Caki2 (cell line): ENCODE results near the gene TPCN2. TPM values are rescaled to one million over a fixed set of nuclear protein-coding genes. Genes with fewer than 3 reads are reported as not detected.

Experiments
- DNase-seq: peaks from one replicate; pipeline ENCODE4 v3.0.0-alpha.2; 2015; ENCODE audit warnings: low read depth
- in situ Hi-C: cut with HindIII; loops from 2 replicates; pipeline ENCODE4 v1.10.0; 2016; ENCODE audit warnings: low sequenced_read_pairs, low pct_unique_long_range_greater_than_20kb, mixed read lengths
- total RNA-seq: library from RNA; depleted of rRNA; stranded (reverse); fragments of >200 nt; shearing (Covaris generic); gene quantifications from 2 replicates; pipeline ENCODE4 v1.2.3, GENCODE V29; 2014; ENCODE audit warnings: low replicate concordance

TPCN2 gene
- total RNA-seq, 1 experiment from 2014 or later: 4.2 TPM

DNA sequence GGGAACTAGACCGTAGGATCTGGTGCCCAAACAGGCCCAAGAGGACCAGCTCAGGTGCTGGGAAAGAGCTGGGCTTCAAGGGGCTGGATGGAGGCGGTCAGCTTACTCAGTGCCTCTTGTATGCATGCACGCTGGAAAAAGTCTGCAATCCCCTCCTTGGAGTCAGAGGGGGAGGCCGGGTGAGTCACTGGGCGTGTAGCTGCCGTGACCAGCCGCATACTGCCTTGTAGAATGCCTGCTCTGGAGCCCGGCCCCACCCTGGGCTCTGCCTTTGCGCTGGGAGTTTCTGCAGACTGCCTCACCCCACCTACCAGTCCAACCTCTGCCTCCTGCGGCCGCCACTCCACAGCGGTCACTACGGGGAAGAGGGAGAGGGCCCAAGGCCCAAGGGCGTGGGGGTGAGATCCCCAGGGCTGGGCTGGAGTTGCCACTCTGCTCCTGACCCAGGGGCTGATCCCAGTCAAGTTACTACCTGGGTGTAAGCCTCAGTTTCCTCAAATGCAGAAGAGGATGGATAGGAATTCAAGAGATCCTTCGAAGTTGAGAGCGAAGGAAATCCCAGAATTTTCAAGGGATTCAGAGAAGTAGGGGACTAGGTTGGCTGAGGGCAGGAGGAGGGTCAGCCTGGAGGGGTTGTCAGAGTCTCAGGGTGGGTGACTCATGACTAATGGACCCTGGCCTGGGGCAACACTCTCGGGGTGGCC lies 39.8 kb upstream of the TPCN2 start:
- in situ Hi-C loops: no loop called here

DNA sequence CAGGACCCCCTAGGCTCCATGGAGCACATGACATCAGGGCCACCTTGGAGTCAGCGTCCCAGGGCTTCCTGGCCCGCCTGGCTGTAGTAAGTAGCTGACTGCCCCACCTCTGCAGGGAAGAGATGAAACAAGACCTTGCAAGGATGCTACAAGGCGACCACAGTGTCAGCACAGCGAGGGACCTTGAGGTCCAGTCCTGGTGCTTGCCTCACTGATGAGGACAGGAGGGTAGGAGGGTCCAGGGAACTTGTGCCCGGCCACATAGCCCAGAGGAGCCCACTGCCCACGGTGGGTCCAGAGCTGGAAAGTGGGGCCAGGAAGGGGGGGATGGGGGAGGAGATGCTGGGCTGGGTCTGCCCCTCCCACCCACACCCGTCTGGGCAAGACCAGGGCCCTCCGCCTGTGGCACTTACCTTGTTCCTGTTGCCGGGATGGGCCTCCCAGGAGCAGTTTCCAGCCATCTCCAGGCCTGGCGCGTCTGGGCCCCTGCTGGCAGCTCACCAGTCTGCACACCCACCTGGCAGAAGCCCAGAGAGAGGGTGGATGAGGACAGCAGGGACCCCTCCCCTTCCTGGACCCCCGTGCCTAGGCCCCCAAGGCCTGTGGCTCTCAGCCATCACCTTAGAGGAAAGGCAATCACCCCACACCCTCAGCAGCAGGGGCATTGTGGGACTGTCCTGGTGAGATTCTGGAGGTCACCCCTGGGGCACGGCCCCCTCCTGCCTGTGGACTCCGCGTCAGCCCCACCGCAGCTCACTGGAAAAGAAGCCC lies 39.1 kb upstream of the TPCN2 start:
- in situ Hi-C loops: no loop called here

More for the DNA sequence above, 39.8 kb upstream of the TPCN2 start:
- peak; percentile 91 for DNase-seq

DNA sequence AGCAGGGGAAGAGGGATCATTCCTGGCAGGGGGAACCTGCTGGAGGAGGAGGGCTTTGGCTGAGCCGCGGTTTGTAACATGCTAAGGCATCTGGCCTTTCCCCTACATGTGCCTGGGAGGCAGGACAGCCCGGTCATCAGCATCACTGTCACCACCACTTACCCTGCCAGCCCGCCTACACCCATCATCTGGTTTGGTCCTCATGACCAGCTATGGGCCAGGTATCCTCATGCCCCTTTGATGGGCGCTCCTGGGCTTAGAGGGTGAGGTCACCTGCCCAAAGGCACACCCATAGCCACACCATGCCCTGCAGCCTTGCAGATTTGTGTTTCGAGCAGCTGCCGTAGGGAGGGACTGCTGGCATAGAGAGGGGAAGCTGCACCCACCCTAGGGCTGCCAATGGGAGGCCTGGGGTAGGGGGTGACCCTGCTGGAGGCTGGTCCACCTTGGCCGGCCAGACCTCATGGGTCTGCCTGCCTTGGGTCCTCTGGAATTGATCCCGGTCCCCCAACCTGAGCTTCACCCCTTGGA lies 38.3 kb upstream of the TPCN2 start:
- peak; percentile 15 for DNase-seq
- in situ Hi-C loops: no loop called here

More for the DNA sequence above, 39.1 kb upstream of the TPCN2 start:
- DNase-seq: no peak

DNA sequence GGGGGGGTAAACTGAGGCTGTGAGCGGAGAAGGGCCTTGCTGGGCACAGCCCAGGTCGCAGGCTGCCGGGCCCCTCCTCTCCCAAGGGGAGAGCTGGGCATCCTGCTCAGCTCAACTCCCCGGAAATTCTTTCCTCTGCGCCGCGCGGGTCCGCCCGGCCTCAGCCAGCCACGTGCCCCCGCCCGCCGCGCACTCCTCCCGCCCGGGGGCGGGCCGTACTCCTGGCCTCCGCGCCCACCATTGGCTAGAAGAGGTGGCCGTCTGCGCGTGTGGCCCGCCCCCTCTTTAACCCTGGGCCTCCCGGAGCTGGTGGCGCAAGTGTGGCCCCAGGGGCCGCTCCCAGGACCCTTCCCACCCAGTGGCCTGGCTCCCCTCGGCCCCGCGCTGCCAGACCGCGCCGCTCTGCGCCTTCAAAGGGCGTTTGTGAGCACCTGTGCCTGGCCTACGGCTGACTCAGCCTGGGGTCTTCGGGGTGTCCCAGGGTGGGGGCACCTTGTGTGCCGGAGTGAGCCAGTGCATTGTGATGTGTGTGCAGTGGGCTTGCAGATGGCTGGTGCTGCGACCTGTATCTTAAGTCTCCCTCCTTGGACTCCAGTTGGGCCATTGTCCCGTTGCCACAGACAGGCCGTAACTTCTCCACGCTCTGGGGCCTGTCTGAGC lies 37.6 kb upstream of the TPCN2 start:
- in situ Hi-C loops: no loop called here
- peak; percentile 10 for DNase-seq

DNA sequence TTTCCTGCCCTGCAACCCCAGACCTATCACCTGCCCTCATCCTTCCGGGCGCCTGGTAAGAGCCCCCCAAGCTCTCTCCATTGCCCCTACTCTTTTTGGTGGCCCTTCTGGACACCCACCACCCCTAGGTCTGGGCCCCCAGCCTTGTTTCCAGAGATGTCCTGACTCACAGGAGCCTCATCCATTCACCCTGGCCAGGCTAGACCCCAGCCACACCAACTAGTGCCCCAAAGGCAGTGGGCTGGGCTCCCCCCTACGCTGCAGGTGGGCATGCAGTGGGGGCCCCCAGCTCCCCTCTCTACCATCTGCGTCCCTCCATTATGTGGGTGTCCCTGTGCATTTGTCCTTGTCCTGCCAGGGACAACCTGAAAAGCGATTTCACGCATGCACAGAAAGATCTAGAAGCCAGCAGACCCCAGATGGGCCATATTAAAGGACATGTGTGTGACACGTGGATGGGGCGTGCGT lies 37.1 kb upstream of the TPCN2 start:
- DNase-seq: no peak
- in situ Hi-C loops: no loop called here

DNA sequence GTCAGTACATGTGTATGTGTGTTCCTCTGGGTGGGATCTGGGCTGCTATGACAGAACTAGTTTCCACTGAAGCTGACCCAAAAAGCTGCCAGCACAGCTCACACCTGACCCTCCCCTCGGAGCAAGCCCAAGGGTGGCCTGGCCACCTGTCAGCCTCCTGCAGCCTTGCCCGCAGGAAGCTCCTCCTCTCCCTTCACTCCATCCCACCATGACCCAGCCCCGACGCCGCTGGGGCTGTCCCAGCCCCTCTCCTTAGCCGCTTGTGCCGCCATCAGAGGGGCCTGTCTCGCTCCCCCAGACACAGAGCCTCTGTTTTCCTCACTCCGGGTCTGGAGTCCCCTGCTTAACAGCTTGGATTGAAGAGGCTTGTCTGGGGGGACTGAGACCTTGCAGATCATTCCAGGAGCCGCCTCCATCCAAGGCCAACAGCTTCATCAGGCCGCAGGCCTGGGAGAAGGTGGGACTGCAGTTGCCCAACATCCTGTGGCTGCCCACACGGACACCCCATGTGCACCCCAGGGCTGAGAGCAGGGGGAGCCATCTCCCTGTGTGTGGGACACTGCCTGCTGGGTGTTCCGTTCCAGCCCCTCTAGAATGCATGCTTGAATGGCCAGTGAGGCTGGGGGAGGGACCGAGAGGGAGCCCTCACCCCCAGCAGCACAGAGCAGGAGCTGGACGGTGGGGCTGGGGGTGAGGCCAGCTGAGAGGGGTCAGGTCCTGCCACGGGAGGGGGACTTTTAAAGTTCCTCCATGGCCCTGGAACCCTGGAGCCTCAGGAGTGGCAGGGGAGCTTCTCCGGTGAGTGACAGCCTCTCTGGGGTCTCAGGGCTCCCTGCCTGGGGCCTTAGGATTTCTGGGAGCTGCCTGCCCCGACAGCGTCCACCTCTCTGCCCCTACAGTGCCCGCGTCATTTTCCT lies 36.4 kb upstream of the TPCN2 start:
- in situ Hi-C loops: no loop called here
- no peak for DNase-seq

DNA sequence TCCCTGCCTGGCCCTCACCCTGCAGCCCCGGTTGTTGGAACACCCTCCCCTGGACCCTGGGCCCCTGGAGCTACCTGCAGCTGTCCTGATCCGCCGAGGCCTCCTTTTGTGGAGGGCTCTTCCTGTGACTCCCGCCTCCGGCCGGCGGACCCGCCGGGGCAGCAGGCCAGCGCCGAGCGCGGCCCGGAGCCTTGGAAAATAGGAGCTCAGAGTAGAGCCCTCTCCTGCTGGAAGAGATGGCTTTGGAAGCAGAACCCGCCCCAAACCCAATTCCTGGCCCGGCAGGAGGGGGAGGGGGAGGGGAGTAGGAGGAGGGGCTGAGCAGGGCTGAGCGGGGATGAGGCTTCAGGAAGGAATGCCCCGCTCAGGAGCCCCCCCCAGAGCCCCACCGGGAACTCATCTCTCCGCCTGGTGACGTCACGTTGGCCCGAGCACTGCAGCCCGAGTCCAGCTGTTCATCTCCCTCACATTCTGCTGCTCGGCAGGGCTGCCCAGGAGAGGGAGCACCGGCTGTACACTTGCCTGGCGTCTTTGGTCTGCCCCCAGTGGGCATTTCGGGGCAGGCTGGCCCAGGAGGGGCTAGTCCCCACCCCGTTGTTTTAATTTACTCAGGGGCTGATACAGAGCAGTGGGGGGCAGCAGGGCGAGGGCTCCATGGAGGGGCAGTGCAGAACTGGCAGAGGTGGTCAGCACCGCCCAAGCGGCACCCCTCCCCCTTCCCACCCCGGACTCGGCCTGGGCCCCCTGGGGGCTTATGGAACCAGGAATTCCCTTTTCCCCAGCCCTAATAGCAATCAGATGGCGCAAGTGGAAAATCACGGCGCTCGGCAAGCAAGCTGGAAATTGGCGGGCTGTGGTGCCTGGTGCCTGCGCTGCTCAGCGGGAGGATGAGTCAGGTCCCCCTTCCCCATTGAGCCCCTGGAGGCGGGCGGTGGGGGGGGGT lies 35.5 kb upstream of the TPCN2 start, which contains the start of gene MRGPRF:
TSS of gene MRGPRF (minus strand) at position 238 of the 943 bp plus-strand sequence. CDS start 3,345 bp downstream, outside the sequence.
- in situ Hi-C loops: no loop called here
- DNase-seq: no peak

DNA sequence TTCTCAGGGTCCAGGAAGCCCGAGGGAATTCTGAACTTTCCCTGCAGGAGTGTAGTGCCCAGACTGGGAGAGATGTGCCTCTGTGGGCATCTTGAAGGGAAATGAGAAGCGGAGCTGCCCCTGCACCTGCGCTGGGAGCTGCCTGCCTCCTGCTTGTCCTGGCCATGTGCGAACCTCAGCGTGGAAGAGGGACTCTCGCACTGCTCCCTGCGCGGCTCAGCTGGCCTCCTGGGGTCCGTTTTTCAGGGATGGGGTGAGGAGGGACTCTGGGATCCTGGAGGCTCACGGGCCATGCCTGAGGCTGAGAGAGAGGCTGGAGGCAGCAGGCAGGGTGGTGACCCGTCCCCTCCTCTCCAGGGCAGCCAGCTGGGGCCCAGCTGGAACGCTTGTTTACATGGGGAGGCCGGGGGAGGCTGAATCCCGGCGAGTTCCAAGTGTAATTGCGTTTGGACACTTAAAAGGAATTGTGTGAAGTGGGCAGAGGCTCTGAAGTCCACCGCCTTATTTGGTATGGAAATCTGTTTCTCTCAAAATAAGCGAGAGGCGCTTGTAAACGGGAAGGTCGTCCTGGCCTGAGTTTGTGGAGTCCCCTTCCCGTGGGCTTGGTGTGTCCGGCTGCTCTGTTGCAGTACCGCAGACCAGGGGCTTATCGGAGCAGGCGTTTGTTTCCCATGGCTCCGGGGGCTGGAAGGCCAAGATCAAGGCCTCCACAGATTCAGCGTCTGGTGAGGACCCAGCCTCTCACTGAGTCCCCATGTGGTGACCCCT lies 34.5 kb upstream of the TPCN2 start:
- DNase-seq: no peak
- in situ Hi-C loops: no loop called here

DNA sequence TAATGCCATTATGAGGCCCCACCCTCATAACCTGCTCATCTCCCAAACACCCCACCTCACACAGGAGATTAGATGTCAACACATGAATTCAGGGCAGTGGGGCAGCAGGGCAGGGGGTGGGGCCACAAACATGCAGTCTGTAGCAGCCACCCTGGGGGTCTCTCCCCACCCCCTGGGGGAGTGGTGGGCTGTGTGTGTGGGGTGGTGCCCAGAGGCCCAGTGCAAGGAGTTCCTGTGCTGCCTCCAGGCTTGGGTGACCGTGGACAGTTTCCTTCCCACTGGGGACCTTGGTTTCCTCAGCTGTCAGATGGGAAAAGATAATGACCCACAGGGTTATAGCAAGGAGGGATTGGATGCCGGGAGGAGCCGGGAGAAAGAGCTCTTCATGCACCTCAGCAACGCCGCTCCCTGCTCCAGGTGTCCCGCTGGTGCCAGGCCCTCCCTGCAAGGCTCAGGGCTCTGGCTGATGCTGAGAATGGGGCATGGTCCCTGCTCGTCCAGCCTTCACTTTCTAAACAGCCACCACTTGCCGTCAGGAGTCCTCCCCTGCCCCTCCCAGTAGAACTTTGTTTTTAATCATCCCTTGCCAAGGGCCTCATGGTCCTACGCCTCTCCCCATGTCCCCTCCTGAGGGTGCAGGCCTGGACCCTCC lies 33.7 kb upstream of the TPCN2 start:
- in situ Hi-C loops: no loop called here
- DNase-seq: no peak

DNA sequence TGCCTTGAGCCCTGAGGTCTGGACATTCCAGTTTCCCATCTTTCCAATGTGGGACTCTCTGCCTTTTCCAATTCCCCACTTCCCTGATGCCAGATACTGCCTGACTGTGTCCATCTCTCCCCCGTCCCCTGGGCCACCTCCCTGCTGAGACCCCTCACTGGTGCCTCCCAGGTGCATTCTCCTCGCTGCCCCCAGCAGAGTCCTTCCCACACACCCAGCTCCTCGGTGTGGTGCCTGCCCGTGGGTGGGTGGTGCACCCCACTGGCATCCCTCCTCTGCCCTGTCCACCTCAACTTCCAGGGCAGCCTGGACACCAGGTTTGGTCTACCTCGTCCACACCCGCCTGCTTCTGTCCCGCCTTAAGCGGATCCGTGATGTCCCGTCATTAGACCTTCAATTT lies 30.8 kb upstream of the TPCN2 start:
- no peak for DNase-seq
- in situ Hi-C loops: no loop called here

DNA sequence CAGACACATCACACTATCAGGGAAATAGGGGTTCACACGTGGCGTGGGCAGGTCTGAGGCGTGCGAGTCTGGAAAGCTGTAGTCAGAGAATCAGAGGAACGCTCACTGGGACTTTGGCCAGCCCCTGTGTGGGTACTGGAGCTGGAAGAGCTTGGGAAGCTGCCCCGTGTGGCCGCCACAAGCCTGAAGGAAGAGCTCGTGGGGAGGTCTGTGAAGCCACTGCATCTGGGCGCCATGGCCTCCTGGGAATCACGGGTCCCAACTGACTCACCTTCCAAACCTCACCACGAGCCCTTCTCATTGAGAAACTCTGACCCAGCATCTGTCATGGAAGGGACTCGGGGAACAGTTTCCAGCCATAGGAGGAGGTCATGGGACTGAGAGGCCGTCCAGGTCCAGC lies 29.8 kb upstream of the TPCN2 start:
- DNase-seq: no peak
- in situ Hi-C loops: no loop called here

DNA sequence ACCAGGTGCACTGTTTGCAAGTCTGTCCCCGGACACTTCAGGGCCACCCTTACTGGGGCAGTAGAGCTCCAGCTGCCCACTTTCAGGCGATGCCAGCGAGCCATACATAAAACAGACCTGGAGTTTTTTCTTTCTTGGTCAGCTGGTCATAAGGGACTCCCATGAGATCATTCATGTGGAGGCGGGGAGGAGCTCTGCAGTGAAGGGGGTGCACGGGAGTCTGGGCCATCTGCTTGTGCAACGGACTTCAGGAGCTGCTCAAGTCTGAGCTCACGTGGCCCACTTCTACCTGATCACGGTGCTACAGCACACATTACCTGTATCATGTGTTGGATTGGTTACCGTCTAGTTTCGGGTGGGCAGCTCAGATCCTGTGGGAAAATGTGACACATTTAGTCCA lies 26.5 kb upstream of the TPCN2 start:
- in situ Hi-C loops: no loop called here
- DNase-seq: no peak

DNA sequence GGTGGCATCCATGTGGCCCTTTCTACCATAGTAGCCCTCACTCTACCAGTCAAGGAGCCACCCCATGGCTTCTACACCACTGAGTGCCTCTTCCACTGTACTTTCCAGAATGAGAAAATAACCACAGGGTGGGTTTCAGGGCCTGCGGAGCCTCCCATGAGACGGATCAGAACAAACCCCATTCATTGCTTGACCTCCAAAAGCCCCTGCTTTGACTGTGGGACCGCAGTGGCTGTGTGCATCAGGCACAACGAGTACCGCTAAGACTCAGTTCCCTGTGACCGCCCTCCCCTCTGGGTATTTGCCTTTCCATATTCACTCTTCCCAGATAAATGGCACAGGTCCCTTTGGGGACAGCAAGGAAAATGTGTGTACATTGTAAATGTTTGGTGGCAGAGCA lies 24.2 kb upstream of the TPCN2 start:
- in situ Hi-C loops: no loop called here
- no peak for DNase-seq

DNA sequence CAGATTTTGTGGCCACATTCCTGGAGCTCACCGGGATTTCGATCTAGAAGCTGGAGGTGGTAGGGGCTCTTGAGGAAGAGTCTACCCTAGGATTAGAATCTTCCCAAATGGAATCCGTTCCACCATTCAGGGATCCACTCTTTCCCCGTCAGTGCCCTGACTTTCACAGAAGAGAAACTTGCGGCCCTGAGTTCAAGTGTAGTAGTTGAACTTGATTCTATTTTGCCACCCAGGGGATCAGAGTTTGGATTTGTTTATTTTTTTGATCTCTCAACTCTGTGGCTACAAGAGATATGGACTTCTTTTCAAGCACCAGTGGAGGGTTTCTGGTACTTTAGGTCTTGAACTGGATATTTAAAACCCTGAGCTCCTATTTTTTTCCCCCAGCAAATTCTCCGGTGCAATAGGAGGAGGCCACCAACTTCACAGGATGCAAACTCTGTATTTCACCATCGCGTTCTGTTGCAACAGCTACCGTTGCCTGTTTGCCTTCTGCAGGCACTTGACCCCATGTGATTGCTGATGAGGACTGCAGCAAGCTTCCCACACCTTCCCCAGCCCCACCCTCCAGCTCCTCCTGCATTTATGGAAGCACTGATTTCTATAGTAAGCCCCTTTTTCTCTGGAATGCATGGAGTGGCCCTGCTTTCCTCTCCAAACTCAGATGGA lies 20.9 kb upstream of the TPCN2 start:
- no peak for DNase-seq
- in situ Hi-C loops: no loop called here

DNA sequence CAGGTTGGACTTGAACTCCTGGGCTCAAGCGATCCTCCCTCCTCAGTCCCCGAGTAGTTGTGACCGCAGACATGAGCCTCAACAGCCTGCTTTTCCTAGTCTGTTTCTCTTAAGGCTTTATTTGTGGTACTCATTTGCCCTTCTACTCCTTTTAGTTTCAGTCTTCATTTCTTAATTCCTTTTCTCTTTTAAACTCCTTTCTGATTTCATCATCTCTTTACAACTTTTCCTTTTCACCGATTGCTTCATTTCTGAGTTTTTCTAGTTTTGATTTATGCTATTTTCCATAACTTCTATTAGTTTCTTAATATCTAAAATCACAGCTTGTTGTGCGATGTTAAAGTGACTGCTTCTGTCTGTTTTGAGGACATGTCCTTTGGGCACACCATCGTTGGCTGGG lies 18.4 kb upstream of the TPCN2 start:
- in situ Hi-C loops: no loop called here
- no peak for DNase-seq
